Astrocyte (in vitro differentiated cells and primary cell): ENCODE results near the gene PRSS16. TPM values are rescaled to one million over a fixed set of nuclear protein-coding genes. Genes with fewer than 3 reads are reported as not detected.

ENCODE experiments used
- DNase-seq: peaks from one replicate; pipeline ENCODE4 v3.0.0-alpha.2; 2010; ENCODE audit warnings: low read depth
- FAIRE-seq: peaks from 2 replicates; lab custom pipeline; 2011; peaks lifted over from hg19 to GRCh38; lab: Jason Lieb, UNC
- H2AFZ ChIP-seq: 2 replicates; pipeline ENCODE4 v1.6.0; 2012; ENCODE audit warnings: low read depth, low read length, inconsistent platforms
- H3K27ac ChIP-seq: 2 replicates; pipeline ENCODE4 v1.5.1; 2011; ENCODE audit warnings: low read depth, low read length, inconsistent platforms
- H3K27me3 ChIP-seq: 2 replicates; pipeline ENCODE4 v1.6.0; 2011; ENCODE audit warnings: low read length, inconsistent platforms; ENCODE audit not compliant: insufficient read depth
- H3K36me3 ChIP-seq: 2 replicates; pipeline ENCODE4 v1.5.1; 2011; ENCODE audit warnings: low read length, inconsistent platforms; ENCODE audit not compliant: insufficient read depth
- H3K4me1 ChIP-seq: 2 replicates; pipeline ENCODE4 v1.5.1; 2011; ENCODE audit warnings: low read length, inconsistent platforms; ENCODE audit not compliant: insufficient read depth
- H3K4me2 ChIP-seq: 2 replicates; pipeline ENCODE4 v1.6.0; 2012; ENCODE audit warnings: low read length, inconsistent platforms
- H3K4me3 ChIP-seq: 2 replicates; pipeline ENCODE4 v1.5.1; 2011; ENCODE audit warnings: low read depth, mild to moderate bottlenecking, low read length, inconsistent platforms; ENCODE audit not compliant: insufficient read depth
- H3K79me2 ChIP-seq: 2 replicates; pipeline ENCODE4 v1.6.0; 2012; ENCODE audit warnings: mild to moderate bottlenecking, low read length, inconsistent platforms; ENCODE audit not compliant: insufficient read depth
- H3K9ac ChIP-seq: 2 replicates; pipeline ENCODE4 v1.6.0; 2012; ENCODE audit warnings: mild to moderate bottlenecking, low read length, inconsistent platforms
- H3K9me3 ChIP-seq: 2 replicates; pipeline ENCODE4 v1.5.1; 2012; ENCODE audit warnings: low read depth, mild to moderate bottlenecking, low read length, inconsistent platforms; ENCODE audit not compliant: insufficient read depth
- H4K20me1 ChIP-seq: 2 replicates; pipeline ENCODE4 v1.6.0; 2012; ENCODE audit warnings: low read length, inconsistent platforms; ENCODE audit not compliant: insufficient read depth
- H3K27ac Mint-ChIP-seq: one replicate; pipeline ENCODE4 v1.8.0; 2021; ENCODE audit warnings: mild to moderate bottlenecking, mixed read lengths; ENCODE audit not compliant: unreplicated experiment
- H3K27me3 Mint-ChIP-seq: one replicate; pipeline ENCODE4 v1.8.0; 2021; ENCODE audit warnings: low read depth, mixed read lengths; ENCODE audit not compliant: unreplicated experiment
- H3K36me3 Mint-ChIP-seq: one replicate; pipeline ENCODE4 v1.8.0; 2021; ENCODE audit warnings: low read depth, mixed read lengths; ENCODE audit not compliant: unreplicated experiment
- H3K4me1 Mint-ChIP-seq: one replicate; pipeline ENCODE4 v1.8.0; 2021; ENCODE audit warnings: low read depth, mixed read lengths; ENCODE audit not compliant: unreplicated experiment
- H3K4me3 Mint-ChIP-seq: one replicate; pipeline ENCODE4 v1.8.0; 2021; ENCODE audit warnings: mild to moderate bottlenecking, moderate library complexity, mixed read lengths; ENCODE audit not compliant: unreplicated experiment
- H3K9me3 Mint-ChIP-seq: one replicate; pipeline ENCODE4 v1.8.0; 2021; ENCODE audit warnings: mild to moderate bottlenecking, mixed read lengths; ENCODE audit not compliant: unreplicated experiment
- CTCF ChIP-seq: IDR thresholded peaks from 2 replicates; pipeline ENCODE4 v1.5.1; 2011; ENCODE audit warnings: low read depth, mild to moderate bottlenecking, inconsistent platforms, low read length, moderate library complexity; ENCODE audit not compliant: insufficient read depth
- EZH2 ChIP-seq: IDR thresholded peaks from 2 replicates; pipeline ENCODE4 v1.6.1; 2012; ENCODE audit warnings: mild to moderate bottlenecking, low read length, inconsistent platforms; ENCODE audit not compliant: insufficient read depth
- total RNA-seq: library from RNA; stranded (reverse); gene quantifications from 2 replicates; pipeline ENCODE4 v1.2.1, GENCODE V29; 2021

The PRSS16 gene
- total RNA-seq, 1 donor from 2014 or later: 2.3 TPM

- Histone ChIP-seq H2AFZ (no peak overlapping the region), H3K27me3 (no peaks in the 10 kb centered on the region), H3K4me1 (no peaks in the 10 kb centered on the region), H3K79me2 (no peaks in the 10 kb centered on the region), H4K20me1 (no peaks in the 10 kb centered on the region), H3K4me2 (no peak overlapping the region), H3K27ac (no peak overlapping the region), H3K4me3 (no peak overlapping the region), H3K36me3 (no peaks in the 10 kb centered on the region), H3K9ac (no peak overlapping the region), H3K9me3 (no peaks in the 10 kb centered on the region)
- Mint-ChIP-seq H3K36me3 (no peaks in the 10 kb centered on the region), H3K4me3 (no peak overlapping the region), H3K27ac (no peak overlapping the region), H3K9me3 (no peaks in the 10 kb centered on the region), H3K27me3 (peaks cover 6% of the 10 kb centered on the region), H3K4me1 (no peaks in the 10 kb centered on the region)
- FAIRE-seq (no peak), DNase-seq (no peak)
- TF ChIP-seq EZH2: no peak
- no peak for TF ChIP-seq CTCF
These were observed 22.8 kb upstream of the PRSS16 start for GRCh38 chr6:27224729-27225128.

GRCh38 chr6:27228963-27229477, 18.5 kb upstream of the PRSS16 start:
- Histone ChIP-seq H3K79me2 (no peaks in the 10 kb centered on the region), H3K9ac (no peak overlapping the region), H3K4me1 (no peaks in the 10 kb centered on the region), H4K20me1 (no peaks in the 10 kb centered on the region), H3K27me3 (no peaks in the 10 kb centered on the region), H3K36me3 (no peaks in the 10 kb centered on the region), H3K9me3 (no peaks in the 10 kb centered on the region), H2AFZ (no peak overlapping the region), H3K4me2 (no peak overlapping the region), H3K4me3 (no peak overlapping the region), H3K27ac (no peak overlapping the region)
- Mint-ChIP-seq H3K4me1 (no peaks in the 10 kb centered on the region), H3K27me3 (peaks cover 3% of the 10 kb centered on the region), H3K9me3 (no peaks in the 10 kb centered on the region), H3K27ac (no peak overlapping the region), H3K36me3 (no peaks in the 10 kb centered on the region), H3K4me3 (peak overlapping the region; percentile 90)
- FAIRE-seq (no peak), DNase-seq (no peak)
- TF ChIP-seq CTCF (no peak), EZH2 (no peak)

- Histone ChIP-seq H3K4me2 (no peak overlapping the region), H3K4me3 (no peak overlapping the region), H3K9ac (no peak overlapping the region), H3K79me2 (no peaks in the 10 kb centered on the region), H3K27ac (no peak overlapping the region), H3K27me3 (peaks cover 3% of the 10 kb centered on the region), H3K36me3 (no peaks in the 10 kb centered on the region), H2AFZ (no peak overlapping the region), H4K20me1 (no peaks in the 10 kb centered on the region), H3K9me3 (no peaks in the 10 kb centered on the region), H3K4me1 (no peaks in the 10 kb centered on the region)
- DNase-seq (no peak), FAIRE-seq (no peak)
- Mint-ChIP-seq H3K27me3 (peaks cover 3% of the 10 kb centered on the region), H3K4me1 (no peaks in the 10 kb centered on the region), H3K27ac (no peak overlapping the region), H3K36me3 (no peaks in the 10 kb centered on the region), H3K4me3 (peak overlapping the region; percentile 90), H3K9me3 (no peaks in the 10 kb centered on the region)
- TF ChIP-seq EZH2 (no peak), CTCF (no peak)
These were observed 16.8 kb upstream of the PRSS16 start for GRCh38 chr6:27230758-27231111.
